SH-SY5Y (cell line): ENCODE data around the gene FKBP1B.

ENCODE experiments used
- GATA2 ChIP-seq: IDR thresholded peaks from 2 replicates; pipeline ENCODE4 v1.6.1; 2011; ENCODE audit warnings: mild to moderate bottlenecking, low read depth, low read length
- GATA3 ChIP-seq: IDR thresholded peaks from 2 replicates; pipeline ENCODE4 v1.6.1; 2011; ENCODE audit warnings: low read depth, mild to moderate bottlenecking, low read length, moderate library complexity

DNA sequence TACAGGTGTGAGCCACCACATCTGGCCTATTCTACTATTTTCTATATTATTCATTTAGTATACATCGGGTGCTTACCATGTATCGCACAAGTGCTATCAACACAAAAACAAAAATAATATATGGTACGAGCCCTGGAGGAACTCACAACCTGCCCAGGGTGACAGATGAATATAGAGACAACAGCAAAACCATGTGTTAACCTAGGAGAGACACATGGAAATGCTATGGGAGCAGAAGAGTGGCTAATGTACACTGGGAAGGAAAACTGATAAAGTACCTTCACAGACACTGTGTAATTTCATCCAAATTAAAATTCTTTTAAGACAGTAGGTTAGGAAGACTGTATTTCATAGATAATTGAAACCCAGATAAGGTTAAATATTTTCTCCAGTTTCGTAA, 22.7 kb downstream of the FKBP1B start:
- no peak for TF ChIP-seq GATA3
- no peak for TF ChIP-seq GATA2
